ENCODE results near the gene KCNJ10. TPM values are rescaled to one million over a fixed set of nuclear protein-coding genes. Genes with fewer than 3 reads are reported as not detected.

KCNJ10 gene
- total and polyA plus RNA-seq, 2 of the 13 experiments (the other 11 are each of a cell fraction or from before 2014, with no cell fraction given): 4.4 to 10.3 TPM

- TF ChIP-seq ZBTB2 (CRISPR knock-in tag; IDR thresholded peaks at IDR 0.05; ENCODE audit: low read depth) (no peak), SIX4 (CRISPR knock-in tag; IDR thresholded peaks at IDR 0.05) (no peak), CHD2 (IDR thresholded peaks at IDR 0.05; ENCODE audit: low read depth, low read length) (no peak), ZKSCAN8 (CRISPR knock-in tag; IDR thresholded peaks at IDR 0.05; ENCODE audit: borderline replicate concordance) (no peak), E2F5 (CRISPR knock-in tag; conservative IDR thresholded peaks at IDR 0.05) (no peak), ZNF670 (CRISPR knock-in tag; IDR thresholded peaks at IDR 0.05; ENCODE audit: borderline replicate concordance) (no peak), ZNF609 (CRISPR knock-in tag; IDR thresholded peaks at IDR 0.05; ENCODE audit: borderline replicate concordance) (no peak), TFAP4 (IDR thresholded peaks at IDR 0.05; ENCODE audit: borderline replicate concordance, low read depth) (peak; percentile 58; the same call in 1 of the 2 replicates), ARID5B (CRISPR knock-in tag; IDR thresholded peaks at IDR 0.05) (no peak; the same call in 1 of the 2 replicates), ZNF619 (CRISPR knock-in tag; IDR thresholded peaks at IDR 0.05) (no peak), USF2 (IDR thresholded peaks at IDR 0.05; ENCODE audit: low read depth, low read length) (no peak), USF2 (CRISPR knock-in tag; IDR thresholded peaks at IDR 0.05; ENCODE audit: borderline replicate concordance) (no peak; the same call in 1 of the 2 replicates), SP140L (CRISPR knock-in tag; IDR thresholded peaks at IDR 0.05; ENCODE audit: borderline replicate concordance) (no peak)
Observed at GRCh38 chr1:160101037-160101716, 31.2 kb upstream of the KCNJ10 start (continued).

Measured in HepG2 (cell line).